WTC11 (cell line): ENCODE data around the gene ZNF561. TPM values are rescaled to one million over a fixed set of nuclear protein-coding genes. Genes with fewer than 3 reads are reported as not detected.

Experiments
- ATF2 ChIP-seq: sonication (generic); formaldehyde crosslinking; IDR thresholded peaks from 2 replicates; pipeline ENCODE4 v1.8.1; 2022; ENCODE audit warnings: low read depth, missing genetic modification reagents, borderline replicate concordance
- FOXP1 ChIP-seq: sonication (generic); formaldehyde crosslinking; IDR thresholded peaks from 2 replicates; pipeline ENCODE4 v1.8.0; 2022; ENCODE audit warnings: missing genetic modification reagents, mild to moderate bottlenecking, moderate library complexity, borderline replicate concordance
- GRHL2 ChIP-seq: fragments of 250-450 bp; sonication (Bioruptor Pico); IDR thresholded peaks from 2 replicates; pipeline ENCODE4 v1.8.0; 2022; ENCODE audit warnings: mild to moderate bottlenecking, moderate library complexity; ENCODE audit not compliant: insufficient replicate concordance, severe bottlenecking
- IRF2 ChIP-seq: sonication (generic); formaldehyde crosslinking; IDR thresholded peaks from 2 replicates; pipeline ENCODE4 v1.8.0; 2022; ENCODE audit warnings: low read depth, missing genetic modification reagents, borderline replicate concordance
- JUN ChIP-seq: sonication (generic); formaldehyde crosslinking; IDR thresholded peaks from 2 replicates; pipeline ENCODE4 v1.8.0; 2023; ENCODE audit warnings: mild to moderate bottlenecking, missing genetic modification reagents
- NFE2L1 ChIP-seq: sonication (generic); formaldehyde crosslinking; IDR thresholded peaks from 2 replicates; pipeline ENCODE4 v1.8.1; 2023; ENCODE audit warnings: missing genetic modification reagents
- NFYB ChIP-seq: sonication (generic); formaldehyde crosslinking; conservative IDR thresholded peaks from 2 replicates; pipeline ENCODE4 v1.8.0; 2022; ENCODE audit warnings: low read depth, missing genetic modification reagents
- NR2C2 ChIP-seq: sonication (generic); formaldehyde crosslinking; IDR thresholded peaks from 2 replicates; pipeline ENCODE4 v1.8.0; 2022; ENCODE audit warnings: mild to moderate bottlenecking, missing genetic modification reagents
- OVOL2 ChIP-seq: fragments of 250-450 bp; sonication (Bioruptor Pico); IDR thresholded peaks from 2 replicates; pipeline ENCODE4 v1.9.0; 2021; ENCODE audit warnings: mild to moderate bottlenecking, borderline replicate concordance
- PRDM15 ChIP-seq: sonication (generic); formaldehyde crosslinking; IDR thresholded peaks from 2 replicates; pipeline ENCODE4 v1.8.0; 2022; ENCODE audit warnings: missing genetic modification reagents
- PRRX2 ChIP-seq: fragments of 250-450 bp; sonication (Bioruptor Pico); IDR thresholded peaks from 2 replicates; pipeline ENCODE4 v1.8.0; 2021; ENCODE audit warnings: mild to moderate bottlenecking
- RELA ChIP-seq: sonication (generic); formaldehyde crosslinking; IDR thresholded peaks from 2 replicates; pipeline ENCODE4 v1.8.1; 2022; ENCODE audit warnings: missing genetic modification reagents, mild to moderate bottlenecking, borderline replicate concordance
- RORB ChIP-seq: fragments of 250-450 bp; sonication (Bioruptor Pico); IDR thresholded peaks from 2 replicates; pipeline ENCODE4 v1.9.0; 2021; ENCODE audit warnings: mild to moderate bottlenecking
- ZNF281 ChIP-seq: sonication (generic); formaldehyde crosslinking; IDR thresholded peaks from 2 replicates; pipeline ENCODE4 v1.8.0; 2023; ENCODE audit warnings: mild to moderate bottlenecking, missing genetic modification reagents
- ZSCAN18 ChIP-seq: fragments of 250-450 bp; sonication (Bioruptor Pico); IDR thresholded peaks from 2 replicates; pipeline ENCODE4 v2.1.2; 2022; ENCODE audit warnings: mild to moderate bottlenecking, moderate library complexity
- total RNA-seq: library from RNA; stranded (reverse); gene quantifications from 3 replicates; pipeline ENCODE4 v1.2.3, GENCODE V29; 2021
- TF ChIP-seq, protein P1 (sequence below): sonication (generic); formaldehyde crosslinking; IDR thresholded peaks from 2 replicates; pipeline ENCODE4 v1.8.1; 2022; ENCODE audit warnings: mild to moderate bottlenecking, missing genetic modification reagents, moderate library complexity, borderline replicate concordance
- TF ChIP-seq, protein P2 (sequence below): fragments of 250-450 bp; sonication (Bioruptor Pico); IDR thresholded peaks from 2 replicates; pipeline ENCODE4 v1.9.0; 2021; ENCODE audit warnings: moderate library complexity, mild to moderate bottlenecking, inconsistent platforms, borderline replicate concordance
- TF ChIP-seq, protein P3 (sequence below): sonication (generic); formaldehyde crosslinking; IDR thresholded peaks from 2 replicates; pipeline ENCODE4 v1.8.1; 2023; ENCODE audit warnings: mild to moderate bottlenecking, missing genetic modification reagents
- TF ChIP-seq, protein P4 (sequence below): fragments of 250-450 bp; sonication (Bioruptor Pico); IDR thresholded peaks from 2 replicates; pipeline ENCODE4 v1.9.0; 2021; ENCODE audit warnings: mild to moderate bottlenecking
- TF ChIP-seq, protein P5 (sequence below): fragments of 250-450 bp; sonication (Bioruptor Pico); IDR thresholded peaks from 2 replicates; pipeline ENCODE4 v1.9.0; 2021; ENCODE audit warnings: mild to moderate bottlenecking, borderline replicate concordance

Gene ZNF561
- total RNA-seq, 1 experiment from 2014 or later = 67.9 TPM

DNA sequence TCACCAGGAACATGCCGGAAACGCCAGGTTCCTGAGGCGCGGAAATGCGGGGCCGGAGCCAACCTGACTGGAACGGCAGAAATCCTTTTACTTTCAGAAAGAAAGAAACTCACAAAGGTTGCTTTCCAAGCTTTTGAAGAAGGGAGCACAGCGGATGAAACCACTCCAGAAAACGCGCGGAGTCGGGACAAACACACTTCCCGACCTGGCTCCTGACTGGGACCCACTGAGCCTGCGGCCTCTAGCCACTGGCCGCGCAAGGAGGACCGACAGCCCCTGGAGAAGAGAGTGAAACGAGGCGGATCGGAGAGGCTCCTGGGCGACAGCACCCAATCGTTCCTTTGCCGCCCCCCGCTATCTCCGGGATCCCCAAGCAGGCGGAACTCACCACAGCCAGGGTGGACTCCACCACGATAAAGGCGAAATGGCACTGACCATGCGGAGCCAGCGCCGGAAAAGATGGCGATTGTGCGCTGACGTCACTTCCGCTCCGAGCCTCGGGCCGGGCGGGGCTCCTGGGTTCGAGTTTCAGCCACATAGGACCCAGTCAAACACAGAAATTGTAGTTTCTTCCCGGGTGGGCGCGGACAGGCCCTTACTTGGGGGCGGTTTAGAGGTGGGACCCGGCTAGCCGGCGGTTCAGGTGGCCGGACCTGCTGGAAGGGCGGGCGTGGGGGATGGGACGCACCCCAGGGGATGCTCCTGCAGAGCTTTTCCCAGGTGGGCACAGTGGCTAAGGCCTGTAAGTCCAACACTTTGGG lies 36.8 kb downstream of the ZNF561 start, which contains the start of gene ZNF121 (continued):
- TF ChIP-seq ATF2 (CRISPR knock-in tag) = peak; percentile 43; the same call in 1 of the 2 replicates
- TF ChIP-seq GRHL2 = no peak
- 0 out of 2 replicates have a peak, but pooled peaks have one; percentile 54 for TF ChIP-seq FOXP1 (CRISPR knock-in tag)
- TF ChIP-seq NFE2L1 (CRISPR knock-in tag) = no peak
- TF ChIP-seq, protein P1, sequence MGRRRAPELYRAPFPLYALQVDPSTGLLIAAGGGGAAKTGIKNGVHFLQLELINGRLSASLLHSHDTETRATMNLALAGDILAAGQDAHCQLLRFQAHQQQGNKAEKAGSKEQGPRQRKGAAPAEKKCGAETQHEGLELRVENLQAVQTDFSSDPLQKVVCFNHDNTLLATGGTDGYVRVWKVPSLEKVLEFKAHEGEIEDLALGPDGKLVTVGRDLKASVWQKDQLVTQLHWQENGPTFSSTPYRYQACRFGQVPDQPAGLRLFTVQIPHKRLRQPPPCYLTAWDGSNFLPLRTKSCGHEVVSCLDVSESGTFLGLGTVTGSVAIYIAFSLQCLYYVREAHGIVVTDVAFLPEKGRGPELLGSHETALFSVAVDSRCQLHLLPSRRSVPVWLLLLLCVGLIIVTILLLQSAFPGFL (CRISPR knock-in tag) = no peak
- TF ChIP-seq NR2C2 (CRISPR knock-in tag) = no peak
- TF ChIP-seq PRRX2 (CRISPR knock-in tag) = no peak
- TF ChIP-seq NFYB (CRISPR knock-in tag) = no peak
- TF ChIP-seq PRDM15 (CRISPR knock-in tag) = no peak
- TF ChIP-seq RORB = no peak
- TF ChIP-seq, protein P2, sequence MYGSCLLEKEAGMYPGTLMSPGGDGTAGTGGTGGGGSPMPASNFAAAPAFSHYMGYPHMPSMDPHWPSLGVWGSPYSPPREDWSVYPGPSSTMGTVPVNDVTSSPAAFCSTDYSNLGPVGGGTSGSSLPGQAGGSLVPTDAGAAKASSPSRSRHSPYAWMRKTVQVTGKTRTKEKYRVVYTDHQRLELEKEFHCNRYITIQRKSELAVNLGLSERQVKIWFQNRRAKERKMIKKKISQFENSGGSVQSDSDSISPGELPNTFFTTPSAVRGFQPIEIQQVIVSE (CRISPR knock-in tag) = no peak
- peak; percentile 69; the same call in 1 of the 2 replicates for TF ChIP-seq ZNF281 (CRISPR knock-in tag)
- TF ChIP-seq, protein P3, sequence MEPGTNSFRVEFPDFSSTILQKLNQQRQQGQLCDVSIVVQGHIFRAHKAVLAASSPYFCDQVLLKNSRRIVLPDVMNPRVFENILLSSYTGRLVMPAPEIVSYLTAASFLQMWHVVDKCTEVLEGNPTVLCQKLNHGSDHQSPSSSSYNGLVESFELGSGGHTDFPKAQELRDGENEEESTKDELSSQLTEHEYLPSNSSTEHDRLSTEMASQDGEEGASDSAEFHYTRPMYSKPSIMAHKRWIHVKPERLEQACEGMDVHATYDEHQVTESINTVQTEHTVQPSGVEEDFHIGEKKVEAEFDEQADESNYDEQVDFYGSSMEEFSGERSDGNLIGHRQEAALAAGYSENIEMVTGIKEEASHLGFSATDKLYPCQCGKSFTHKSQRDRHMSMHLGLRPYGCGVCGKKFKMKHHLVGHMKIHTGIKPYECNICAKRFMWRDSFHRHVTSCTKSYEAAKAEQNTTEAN (CRISPR knock-in tag) = 0 out of 2 replicates have a peak, but pooled peaks have one; percentile 66
- peak; percentile 76; the same call in 1 of the 2 replicates for TF ChIP-seq JUN
- TF ChIP-seq IRF2 = no peak
- TF ChIP-seq, protein P4, sequence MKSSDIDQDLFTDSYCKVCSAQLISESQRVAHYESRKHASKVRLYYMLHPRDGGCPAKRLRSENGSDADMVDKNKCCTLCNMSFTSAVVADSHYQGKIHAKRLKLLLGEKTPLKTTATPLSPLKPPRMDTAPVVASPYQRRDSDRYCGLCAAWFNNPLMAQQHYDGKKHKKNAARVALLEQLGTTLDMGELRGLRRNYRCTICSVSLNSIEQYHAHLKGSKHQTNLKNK = no peak
- TF ChIP-seq ZSCAN18 = no peak
- TF ChIP-seq RELA (CRISPR knock-in tag) = no peak
- TF ChIP-seq OVOL2 = no peak
- TF ChIP-seq, protein P5, sequence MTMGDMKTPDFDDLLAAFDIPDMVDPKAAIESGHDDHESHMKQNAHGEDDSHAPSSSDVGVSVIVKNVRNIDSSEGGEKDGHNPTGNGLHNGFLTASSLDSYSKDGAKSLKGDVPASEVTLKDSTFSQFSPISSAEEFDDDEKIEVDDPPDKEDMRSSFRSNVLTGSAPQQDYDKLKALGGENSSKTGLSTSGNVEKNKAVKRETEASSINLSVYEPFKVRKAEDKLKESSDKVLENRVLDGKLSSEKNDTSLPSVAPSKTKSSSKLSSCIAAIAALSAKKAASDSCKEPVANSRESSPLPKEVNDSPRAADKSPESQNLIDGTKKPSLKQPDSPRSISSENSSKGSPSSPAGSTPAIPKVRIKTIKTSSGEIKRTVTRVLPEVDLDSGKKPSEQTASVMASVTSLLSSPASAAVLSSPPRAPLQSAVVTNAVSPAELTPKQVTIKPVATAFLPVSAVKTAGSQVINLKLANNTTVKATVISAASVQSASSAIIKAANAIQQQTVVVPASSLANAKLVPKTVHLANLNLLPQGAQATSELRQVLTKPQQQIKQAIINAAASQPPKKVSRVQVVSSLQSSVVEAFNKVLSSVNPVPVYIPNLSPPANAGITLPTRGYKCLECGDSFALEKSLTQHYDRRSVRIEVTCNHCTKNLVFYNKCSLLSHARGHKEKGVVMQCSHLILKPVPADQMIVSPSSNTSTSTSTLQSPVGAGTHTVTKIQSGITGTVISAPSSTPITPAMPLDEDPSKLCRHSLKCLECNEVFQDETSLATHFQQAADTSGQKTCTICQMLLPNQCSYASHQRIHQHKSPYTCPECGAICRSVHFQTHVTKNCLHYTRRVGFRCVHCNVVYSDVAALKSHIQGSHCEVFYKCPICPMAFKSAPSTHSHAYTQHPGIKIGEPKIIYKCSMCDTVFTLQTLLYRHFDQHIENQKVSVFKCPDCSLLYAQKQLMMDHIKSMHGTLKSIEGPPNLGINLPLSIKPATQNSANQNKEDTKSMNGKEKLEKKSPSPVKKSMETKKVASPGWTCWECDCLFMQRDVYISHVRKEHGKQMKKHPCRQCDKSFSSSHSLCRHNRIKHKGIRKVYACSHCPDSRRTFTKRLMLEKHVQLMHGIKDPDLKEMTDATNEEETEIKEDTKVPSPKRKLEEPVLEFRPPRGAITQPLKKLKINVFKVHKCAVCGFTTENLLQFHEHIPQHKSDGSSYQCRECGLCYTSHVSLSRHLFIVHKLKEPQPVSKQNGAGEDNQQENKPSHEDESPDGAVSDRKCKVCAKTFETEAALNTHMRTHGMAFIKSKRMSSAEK (CRISPR knock-in tag) = no peak
